HCT116 (cell line): Measurements from ENCODE around the gene NTN4.

Experiments used
- CTCF ChIP-seq, 3 experiments: fragments of 200-600 bp in 1 of 3; sonication (generic) in 1 of 3; IDR thresholded peaks in 2 of 3; conservative IDR thresholded peaks in 1 of 3; 2 replicates each; pipeline ENCODE4 v1.5.1; 2012 to 2017; ENCODE audit warnings: low read depth in 2 of 3, low read length in 2 of 3, antibody characterized with exemption in 1 of 3, borderline replicate concordance in 1 of 3, control low read depth in 1 of 3, mild to moderate bottlenecking in 1 of 3, mixed read lengths in 1 of 3, mixed run types in 1 of 3, moderate library complexity in 1 of 3; ENCODE audit not compliant: insufficient read depth in 1 of 3
- EGR1 ChIP-seq: IDR thresholded peaks from 2 replicates; pipeline ENCODE4 v1.6.1; 2012; ENCODE audit warnings: low read depth
- EZH2phosphoT487 ChIP-seq: fragments of 200-600 bp; IDR thresholded peaks from 2 replicates; pipeline ENCODE4 v1.6.1; 2018; ENCODE audit warnings: antibody characterized with exemption, borderline replicate concordance
- JUND ChIP-seq: IDR thresholded peaks from 2 replicates; pipeline ENCODE4 v1.6.1; 2012
- SP1 ChIP-seq: IDR thresholded peaks from 2 replicates; pipeline ENCODE4 v1.6.1; 2012; ENCODE audit warnings: low read depth

- TF ChIP-seq CTCF (IDR thresholded peaks at IDR 0.05 in 2 of 3, conservative IDR thresholded peaks at IDR 0.05 in 1 of 3; ENCODE audit: borderline replicate concordance in 1 of 3, insufficient read depth in 1 of 3, low read depth in 2 of 3, low read length in 2 of 3) (no peak), EZH2phosphoT487 (no peak), JUND (no peak), SP1 (no peak), EGR1 (no peak)
Observed at GRCh38 chr12:95641299-95641952, 149.1 kb downstream of the NTN4 start.
